SU-DHL-6 (cell line): ENCODE results near the gene ZNF419.

Source experiments
- CTCF ChIP-seq: fragments of 200-600 bp; sonication (generic); IDR thresholded peaks from one replicate; pipeline ENCODE4 v1.5.1; 2017; ENCODE audit warnings: antibody characterized with exemption, mild to moderate bottlenecking, low read length, moderate library complexity; ENCODE audit not compliant: insufficient read depth, poor library complexity, severe bottlenecking
- EZH2phosphoT487 ChIP-seq: fragments of 200-600 bp; sonication (generic), shearing (Covaris generic); conservative IDR thresholded peaks from 2 replicates; pipeline ENCODE4 v1.6.1; 2018; ENCODE audit warnings: mild to moderate bottlenecking, antibody characterized with exemption, low read length, moderate library complexity, mixed read lengths

- no peak for TF ChIP-seq EZH2phosphoT487
- no peak for TF ChIP-seq CTCF
Observed at GRCh38 chr19:57466489-57466888, 21.1 kb upstream of the ZNF419 start.
